Peyer's patch (tissue), 4 donors: Measurements from ENCODE around the gene TMEM139. TPM values are rescaled to one million over a fixed set of nuclear protein-coding genes. Genes with fewer than 3 reads are reported as not detected.

ENCODE experiments used
- DNase-seq, 3 donors: peaks; one replicate each; pipeline ENCODE4 v3.0.0-alpha.2; 2017 to 2019
- H3K27ac ChIP-seq, 4 donors: fragments of 200-600 bp; sonication (generic); one replicate each; pipeline ENCODE4 v1.5.1; 2016 to 2019
- H3K27me3 ChIP-seq, 2 donors: fragments of 200-600 bp; sonication (generic); one replicate each; pipeline ENCODE4 v1.5.1; 2019
- H3K36me3 ChIP-seq, 3 donors: fragments of 200-600 bp; sonication (generic); one replicate each; pipeline ENCODE4 v1.5.1; 2016 to 2019
- H3K4me1 ChIP-seq, 4 donors: fragments of 200-600 bp; sonication (generic); one replicate each; pipeline ENCODE4 v1.5.1; 2016 to 2019
- H3K4me3 ChIP-seq, 4 donors: fragments of 200-600 bp; sonication (generic); 1 replicate in 3 of 4; 2 replicates in 1 of 4; pipeline ENCODE4 v1.5.1; 2016 to 2019; ENCODE audit warnings: mild to moderate bottlenecking in 1 of 4
- H3K9me3 ChIP-seq, 4 donors: fragments of 200-600 bp; sonication (generic); one replicate each; pipeline ENCODE4 v1.5.1; 2016 to 2019; ENCODE audit warnings: mild to moderate bottlenecking in 1 of 4
- CTCF ChIP-seq, 6 experiments: fragments of 450-650 bp in 4 of 6; fragments of 200-600 bp in 2 of 6; sonication (generic) in 1 of 6; IDR thresholded peaks; one replicate each; pipeline ENCODE4 v1.5.1; 2017 to 2019; ENCODE audit warnings: antibody characterized with exemption in 6 of 6, mild to moderate bottlenecking in 3 of 6, moderate library complexity in 1 of 6
- POLR2A ChIP-seq, 2 donors: fragments of 450-650 bp; IDR thresholded peaks; one replicate each; pipeline ENCODE4 v1.5.1; 2017; ENCODE audit warnings: antibody characterized with exemption in 2 of 2, mild to moderate bottlenecking in 2 of 2, moderate library complexity in 2 of 2
- total RNA-seq, 4 donors: library from RNA; depleted of rRNA; stranded (reverse); fragments of >200 nt; gene quantifications; one replicate each; pipeline ENCODE4 v1.1.0, GENCODE V29; 2016

The TMEM139 gene
- total RNA-seq, 4 donors from 2014 or later, result 54.5 to 162 (median 130) TPM

- DNase-seq, result no peak
- TF ChIP-seq CTCF (IDR thresholded peaks at IDR 0.05), result no peak
- TF ChIP-seq POLR2A (IDR thresholded peaks at IDR 0.05), result no peak
- H3K27ac ChIP-seq, result no peak overlapping the region
- no peaks in the 10 kb centered on the region for H3K9me3 ChIP-seq
- H3K4me3 ChIP-seq, result no peak overlapping the region
- no peaks in the 10 kb centered on the region for H3K36me3 ChIP-seq
- H3K4me1 ChIP-seq, result peaks cover 0 to 15% (median 7%) of the 10 kb centered on the region in 4 donors
- no peaks in the 10 kb centered on the region for H3K27me3 ChIP-seq
Observed at GRCh38 chr7:143281529-143281928, 3.2 kb upstream of the TMEM139 start.

- no peak for DNase-seq
Observed at GRCh38 chr7:143282124-143282523, 2.6 kb upstream of the TMEM139 start.

GRCh38 chr7:143283381-143283780 is 1.4 kb upstream of the TMEM139 start:
- no peak for TF ChIP-seq CTCF (IDR thresholded peaks at IDR 0.05)
- TF ChIP-seq POLR2A (IDR thresholded peaks at IDR 0.05), result no peak
- Histone ChIP-seq H3K4me1 (peaks cover 0 to 26% (median 7%) of the 10 kb centered on the region in 4 donors), H3K36me3 (no peaks in the 10 kb centered on the region), H3K27me3 (no peaks in the 10 kb centered on the region), H3K4me3 (no peak overlapping the region), H3K27ac (peak overlapping the region; percentile 40 to 87 (median 64)), H3K9me3 (no peaks in the 10 kb centered on the region)
- no peak for DNase-seq

More at GRCh38 chr7:143282124-143282523, 2.6 kb upstream of the TMEM139 start:
- H3K27ac ChIP-seq, result no peak overlapping the region
- peaks cover 0 to 19% (median 7%) of the 10 kb centered on the region in 4 donors for H3K4me1 ChIP-seq
- TF ChIP-seq CTCF (IDR thresholded peaks at IDR 0.05) (no peak), POLR2A (IDR thresholded peaks at IDR 0.05) (no peak)
- H3K4me3 ChIP-seq, result no peak overlapping the region
- H3K36me3 ChIP-seq, result no peaks in the 10 kb centered on the region
- H3K9me3 ChIP-seq, result no peaks in the 10 kb centered on the region
- H3K27me3 ChIP-seq, result no peaks in the 10 kb centered on the region

GRCh38 chr7:143285470-143285778 is 666 bp downstream of the TMEM139 start:
- no peaks in the 10 kb centered on the region for H3K36me3 ChIP-seq
- no peaks in the 10 kb centered on the region for H3K27me3 ChIP-seq
- peak in 2 of 3 donors; percentile 76 to 77 for DNase-seq
- H3K27ac ChIP-seq, result peak overlapping the region in 3 of 4 donors; percentile 55 to 87 (median 82)
- no peaks in the 10 kb centered on the region for H3K9me3 ChIP-seq
- peak overlapping the region in 3 of 4 donors; percentile 11 to 55 (median 50) for H3K4me3 ChIP-seq
- peaks cover 3 to 34% (median 13%) of the 10 kb centered on the region in 4 donors for H3K4me1 ChIP-seq
- no peak for TF ChIP-seq POLR2A (IDR thresholded peaks at IDR 0.05)
- TF ChIP-seq CTCF (IDR thresholded peaks at IDR 0.05), result no peak

GRCh38 chr7:143285806-143286521 is 1.2 kb downstream of the TMEM139 start:
- Histone ChIP-seq H3K36me3 (peaks cover 0 to under 1% (median 0%) of the 10 kb centered on the region in 3 donors), H3K4me1 (peaks cover 3 to 38% (median 13%) of the 10 kb centered on the region in 4 donors), H3K4me3 (peak overlapping the region in 2 of 4 donors; percentile 50 to 55), H3K27me3 (no peaks in the 10 kb centered on the region), H3K27ac (peak overlapping the region in 3 of 4 donors; percentile 55 to 87 (median 82)), H3K9me3 (no peaks in the 10 kb centered on the region)
- DNase-seq, result no peak
- TF ChIP-seq CTCF (IDR thresholded peaks at IDR 0.05) (no peak), POLR2A (IDR thresholded peaks at IDR 0.05) (no peak)
